HG02970 (cell line): Measurements from ENCODE around the gene ANKS3.

Experiments
- ATAC-seq: cut with Tn5 transposase; IDR thresholded peaks from one replicate; pipeline ENCODE4 v1.9.1; 2021; ENCODE audit warnings: mild to moderate bottlenecking, moderate library complexity, moderate number of reproducible peaks; ENCODE audit not compliant: unreplicated experiment, low FRiP score

ANKS3 gene, protein sequence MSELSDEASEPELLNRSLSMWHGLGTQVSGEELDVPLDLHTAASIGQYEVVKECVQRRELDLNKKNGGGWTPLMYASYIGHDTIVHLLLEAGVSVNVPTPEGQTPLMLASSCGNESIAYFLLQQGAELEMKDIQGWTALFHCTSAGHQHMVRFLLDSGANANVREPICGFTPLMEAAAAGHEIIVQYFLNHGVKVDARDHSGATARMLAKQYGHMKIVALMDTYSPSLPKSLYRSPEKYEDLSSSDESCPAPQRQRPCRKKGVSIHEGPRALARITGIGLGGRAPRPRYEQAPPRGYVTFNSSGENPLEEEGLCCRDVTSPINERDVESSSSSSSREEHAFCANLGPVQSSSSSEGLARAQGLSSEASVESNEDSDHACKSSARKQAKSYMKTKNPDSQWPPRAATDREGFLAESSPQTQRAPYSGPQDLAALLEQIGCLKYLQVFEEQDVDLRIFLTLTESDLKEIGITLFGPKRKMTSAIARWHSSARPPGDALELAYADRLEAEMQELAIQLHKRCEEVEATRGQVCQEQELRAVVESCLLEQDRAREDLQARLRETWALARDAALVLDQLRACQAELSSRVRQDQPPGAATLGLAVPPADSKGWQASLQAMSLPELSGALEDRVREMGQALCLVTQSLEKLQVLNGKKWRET

GRCh38 chr16:4734063-4734729 is at the start of gene ANKS3, which contains the start of gene DNAAF8:
Gene ANKS3 (minus strand): TSS chr16:4734271. CDS start chr16:4730149, 4,122 bp downstream.
Gene DNAAF8 (plus strand): TSS chr16:4734537. CDS start chr16:4736515, 1,978 bp downstream.
- ATAC-seq: peak; percentile 73

DNA sequence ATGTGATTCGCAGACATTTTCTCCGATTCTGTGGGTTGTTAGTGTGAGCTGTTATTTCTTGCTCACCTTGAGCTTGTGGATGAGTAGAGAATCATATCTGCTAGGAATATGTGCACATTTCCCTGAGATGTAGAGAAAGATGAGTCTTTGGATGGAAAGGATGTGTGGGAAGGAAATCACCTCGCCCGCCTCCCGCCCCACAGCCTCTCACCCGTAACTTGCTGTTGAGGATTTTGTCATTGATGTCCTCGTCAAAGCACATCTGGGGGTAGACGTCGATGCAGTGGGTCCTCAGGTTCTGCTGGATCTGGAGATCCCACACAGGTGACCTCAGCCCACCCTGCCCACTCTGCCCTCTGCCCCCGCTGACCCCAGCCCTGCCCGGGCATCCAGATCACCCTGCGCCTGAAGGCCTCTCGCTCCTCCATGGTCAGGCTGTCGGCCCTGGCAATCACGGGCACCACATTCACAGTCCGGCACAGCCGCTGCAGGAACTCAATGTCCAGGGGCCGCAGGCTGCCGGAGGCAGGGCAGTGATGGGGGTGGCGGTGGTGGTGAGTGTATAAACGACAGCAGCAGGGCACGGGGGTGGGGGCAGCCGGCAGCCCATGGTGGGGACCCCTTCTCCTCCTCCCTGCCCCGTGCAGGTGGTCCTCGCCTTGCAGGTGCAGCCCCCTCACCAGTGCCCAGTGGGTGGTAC is 49.3 kb upstream of the ANKS3 start:
- no peak for ATAC-seq

DNA sequence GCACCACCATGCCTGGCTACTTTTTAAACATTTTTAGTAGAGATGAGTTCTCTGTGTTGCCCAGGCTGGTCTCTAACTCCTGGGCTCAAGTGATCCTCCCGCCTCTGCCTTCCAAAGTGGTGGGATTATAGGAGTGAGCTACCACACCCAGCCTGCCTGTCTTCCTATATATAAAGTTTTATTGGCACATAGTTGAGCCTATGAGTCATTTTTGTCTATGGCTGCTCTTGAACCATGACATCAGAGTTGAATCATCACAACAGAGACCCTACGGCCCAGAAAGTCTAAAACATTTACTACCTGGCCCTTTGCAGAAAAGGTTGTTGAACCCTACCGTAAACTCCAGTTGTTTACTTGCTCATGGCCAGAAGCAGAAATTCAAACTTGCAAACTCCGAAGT is 46.2 kb upstream of the ANKS3 start:
- ATAC-seq: no peak

GRCh38 chr16:4778050-4778392 is 44.0 kb upstream of the ANKS3 start:
- ATAC-seq: no peak

GRCh38 chr16:4777339-4778049 is 43.4 kb upstream of the ANKS3 start:
- no peak for ATAC-seq

- ATAC-seq: no peak
These were observed 42.2 kb upstream of the ANKS3 start for GRCh38 chr16:4776141-4776705.

- ATAC-seq: no peak
These were observed 40.9 kb upstream of the ANKS3 start for GRCh38 chr16:4775005-4775404.

DNA sequence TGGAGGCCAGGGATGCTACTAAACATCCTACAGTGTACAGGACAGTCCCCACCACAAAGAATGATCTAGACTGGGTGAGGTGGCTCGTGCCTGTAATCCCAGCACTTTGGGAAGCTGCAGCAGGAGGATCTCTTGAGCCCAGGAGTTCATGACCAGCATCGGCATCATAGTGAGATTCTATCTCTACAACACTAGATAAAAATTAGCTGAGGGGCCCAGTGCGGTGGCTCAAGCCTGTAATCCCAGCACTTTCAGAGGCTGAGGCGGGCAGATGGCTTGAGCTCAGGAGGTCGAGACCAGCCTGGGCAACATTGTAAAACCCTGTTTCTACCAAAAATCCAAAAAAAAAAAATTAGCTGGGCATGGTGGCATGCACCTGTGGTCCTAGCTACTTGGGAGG is 38.3 kb upstream of the ANKS3 start:
- ATAC-seq: no peak

DNA sequence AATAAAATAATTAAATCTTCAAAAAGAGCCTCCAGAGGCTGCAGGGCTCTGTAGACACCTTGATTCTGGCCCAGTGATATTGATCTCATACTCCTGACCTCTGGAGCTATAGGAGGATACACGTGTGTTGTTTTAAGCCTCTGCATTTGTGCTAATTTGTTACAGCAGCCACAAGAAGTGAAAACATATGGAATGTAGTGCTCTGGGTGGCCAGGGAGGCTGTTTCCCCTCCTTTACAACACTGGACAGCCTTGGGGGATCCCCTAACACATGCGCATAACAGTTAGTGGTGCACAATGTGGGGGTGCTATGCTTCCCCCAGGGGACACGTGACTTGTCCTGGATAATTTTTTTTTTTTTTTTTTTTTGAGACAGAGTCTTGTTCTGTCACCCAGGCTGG is 37.6 kb upstream of the ANKS3 start:
- ATAC-seq: no peak

- no peak for ATAC-seq
These were observed 35.2 kb upstream of the ANKS3 start for GRCh38 chr16:4769306-4769638.

DNA sequence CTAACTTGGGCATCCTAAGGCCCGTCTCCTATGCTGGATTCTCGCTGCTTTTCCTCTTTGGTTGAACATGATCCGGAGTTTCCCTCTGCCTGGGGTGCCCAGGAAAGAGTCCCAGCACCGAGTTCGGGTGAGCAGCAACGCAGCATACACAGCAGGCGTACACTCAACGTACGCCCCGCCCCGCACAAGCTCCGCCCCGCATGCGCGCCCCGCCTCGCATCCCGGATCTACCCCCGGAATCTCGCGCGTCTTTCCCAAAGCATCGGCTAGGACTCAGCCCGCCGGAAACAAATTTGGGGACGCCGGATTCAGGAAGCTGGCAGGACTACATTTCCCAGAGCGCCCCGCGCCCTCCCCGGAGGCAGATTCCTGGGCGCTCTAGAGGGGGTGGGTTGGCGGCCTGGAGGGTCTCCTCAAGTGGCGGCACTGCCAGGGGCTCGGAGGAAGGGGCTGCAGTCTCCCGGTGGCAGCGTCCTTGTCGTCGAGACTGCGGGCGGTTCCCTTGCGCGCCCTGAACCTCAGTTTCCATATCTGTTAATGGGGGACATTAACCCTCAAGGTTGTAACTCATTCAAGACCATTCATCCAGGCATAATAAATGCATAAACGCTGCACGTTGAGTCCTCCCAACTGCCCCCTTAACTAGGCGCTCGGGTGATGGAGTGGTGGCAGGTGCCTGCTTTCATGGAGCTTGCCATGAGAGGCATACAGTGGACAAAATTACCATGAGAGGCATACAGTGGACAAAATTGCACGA is 34.7 kb upstream of the ANKS3 start:
- ATAC-seq: no peak

DNA sequence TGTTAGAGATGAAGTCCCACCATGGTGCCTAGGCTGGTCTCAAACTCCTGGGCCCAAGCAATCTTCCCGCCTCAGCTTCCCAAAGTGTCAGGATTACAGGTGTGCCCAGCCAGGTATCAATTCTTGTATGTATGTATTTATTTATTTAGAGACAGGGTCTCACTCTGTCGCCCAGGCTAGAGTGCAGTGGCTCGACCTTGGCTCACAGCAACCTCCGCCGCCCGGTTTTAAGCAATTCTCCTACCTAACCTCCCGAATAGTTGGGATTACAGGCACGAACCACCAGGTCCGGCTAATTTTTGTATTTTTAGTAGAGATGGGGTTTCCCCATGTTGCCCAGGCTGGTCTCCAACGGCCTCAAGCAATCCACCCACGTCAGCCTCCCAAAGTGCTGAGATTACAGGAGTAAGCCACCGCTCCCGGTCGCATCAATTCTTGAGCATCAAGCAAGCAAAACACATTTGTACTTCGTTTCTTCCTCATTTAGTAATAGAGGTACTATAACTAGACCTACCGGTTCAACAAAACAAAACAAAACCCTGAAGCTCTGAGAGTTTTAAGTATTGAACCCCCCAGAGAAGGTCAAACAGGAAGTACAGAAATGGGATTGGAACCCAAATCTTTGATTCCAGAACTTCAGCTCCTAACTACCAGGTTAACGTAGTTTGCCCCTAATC is 33.9 kb upstream of the ANKS3 start:
- no peak for ATAC-seq

DNA sequence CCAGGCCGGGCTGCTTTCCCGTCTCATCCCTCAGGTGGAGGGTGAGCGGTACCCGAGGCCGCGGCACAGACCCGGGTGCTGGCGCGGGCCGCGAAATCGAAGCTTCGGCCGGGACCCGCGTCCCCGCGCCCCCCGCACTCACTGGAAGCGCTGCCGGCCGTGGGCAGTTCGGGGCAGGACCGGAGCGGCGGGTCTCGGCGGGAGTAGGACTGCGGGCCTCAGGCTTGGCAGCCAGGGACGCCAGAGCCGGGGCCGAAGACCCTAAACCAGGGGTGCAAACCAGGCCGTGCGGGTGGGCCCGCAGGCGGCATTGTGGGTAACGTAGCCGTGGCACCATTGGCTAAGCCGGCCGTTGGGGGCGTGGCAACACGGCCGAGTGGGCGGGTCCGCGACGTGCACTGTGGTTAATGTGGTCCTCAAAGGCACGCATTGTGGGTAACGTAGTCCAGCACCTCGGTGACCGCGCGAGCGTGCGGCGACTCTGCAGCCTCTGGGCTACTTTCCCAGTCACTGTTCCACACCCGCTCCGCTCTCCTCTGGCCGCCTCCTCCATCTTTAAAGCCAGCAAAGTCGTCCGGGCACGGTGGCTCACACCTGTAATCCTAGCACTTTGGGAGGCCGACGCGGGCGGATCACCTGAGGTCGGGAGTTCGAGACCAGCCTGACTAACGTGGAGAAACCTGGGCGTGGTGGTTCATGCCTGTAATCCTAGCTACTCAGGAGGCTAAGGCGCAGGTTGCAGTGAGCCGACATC is 33.0 kb upstream of the ANKS3 start, which contains the start of gene ZNF500:
TSS of gene ZNF500 (minus strand) at position 288 of the 754 bp plus-strand sequence. CDS start 1,184 bp downstream, outside the sequence.
- peak; percentile 83 for ATAC-seq

- no peak for ATAC-seq
These were observed 31.7 kb upstream of the ANKS3 start for GRCh38 chr16:4765511-4766474.

DNA sequence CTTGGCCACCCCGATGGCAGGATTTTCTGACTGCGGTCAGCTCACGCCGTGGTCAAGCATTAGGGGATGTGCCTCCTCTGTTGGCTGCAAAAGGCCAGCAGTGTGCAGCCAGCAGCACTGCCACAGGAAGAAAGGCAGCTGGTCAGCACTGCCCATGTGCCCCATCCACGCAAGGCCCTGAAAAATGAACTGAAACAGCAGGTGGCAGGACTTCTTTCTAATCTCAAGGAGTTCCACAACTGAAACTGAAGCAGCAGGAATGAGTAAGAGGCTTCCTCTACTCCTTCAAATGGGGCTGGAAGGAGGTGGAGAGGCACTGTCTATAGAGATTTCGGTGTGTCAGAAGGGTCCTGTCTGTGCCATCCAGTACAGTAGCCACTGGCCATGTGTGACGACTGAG is 29.7 kb upstream of the ANKS3 start:
- no peak for ATAC-seq

DNA sequence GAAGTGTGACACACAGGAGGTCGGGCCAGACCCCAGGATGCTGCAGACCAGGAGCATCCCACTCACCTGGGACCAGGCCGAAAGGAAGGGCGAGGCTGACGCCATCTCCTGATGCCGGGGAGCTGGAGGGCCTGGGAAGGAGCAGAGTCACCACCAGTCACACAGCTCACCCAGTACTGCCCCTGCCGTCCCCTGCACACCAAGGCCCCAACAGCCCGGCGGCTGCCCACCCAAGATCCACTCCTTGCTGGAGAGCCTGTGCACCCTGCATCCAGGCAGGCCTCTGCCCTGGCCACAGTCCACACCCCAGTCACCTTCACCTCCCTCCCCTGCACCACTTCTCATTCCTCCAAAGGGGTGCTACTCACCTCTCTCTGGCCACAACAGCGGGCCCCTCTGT is 28.1 kb upstream of the ANKS3 start:
- ATAC-seq: no peak
